GM12865 (cell line): ENCODE data around the gene GRIP2.

Source experiments
- DNase-seq: peaks from one replicate; pipeline ENCODE4 v3.0.0; 2010; ENCODE audit warnings: low read depth
- H3K4me3 ChIP-seq: 2 replicates; pipeline ENCODE4 v1.5.1; 2011; ENCODE audit warnings: mild to moderate bottlenecking, low read depth, low read length, control low read depth
- CTCF ChIP-seq: IDR thresholded peaks from 2 replicates; pipeline ENCODE4 v1.5.1; 2011; ENCODE audit warnings: low read length, control low read depth, low read depth, inconsistent platforms; ENCODE audit not compliant: insufficient read depth; ENCODE audit errors: missing control alignments

GRIP2 gene

GRCh38 chr3:14562121-14562890 is 22.2 kb upstream of the GRIP2 start:
- DNase-seq: no peak
- TF ChIP-seq CTCF: no peak
- no peak overlapping the region for H3K4me3 ChIP-seq

GRCh38 chr3:14561051-14561960 is 21.2 kb upstream of the GRIP2 start:
- no peak for DNase-seq
- H3K4me3 ChIP-seq: no peak overlapping the region
- no peak for TF ChIP-seq CTCF

- no peak overlapping the region for H3K4me3 ChIP-seq
- no peak for TF ChIP-seq CTCF
- DNase-seq: no peak
Observed at GRCh38 chr3:14560110-14560509, 20.0 kb upstream of the GRIP2 start.

GRCh38 chr3:14558029-14558428 is 17.9 kb upstream of the GRIP2 start:
- no peak for DNase-seq
- no peak for TF ChIP-seq CTCF
- H3K4me3 ChIP-seq: no peak overlapping the region

- DNase-seq: no peak
- TF ChIP-seq CTCF: no peak
- H3K4me3 ChIP-seq: no peak overlapping the region
Observed at GRCh38 chr3:14555835-14556234, 15.7 kb upstream of the GRIP2 start.

- no peak for DNase-seq
- no peak overlapping the region for H3K4me3 ChIP-seq
- TF ChIP-seq CTCF: no peak
Observed at GRCh38 chr3:14554715-14555114, 14.6 kb upstream of the GRIP2 start.

- DNase-seq: no peak
- no peak for TF ChIP-seq CTCF
- H3K4me3 ChIP-seq: no peak overlapping the region
Observed at GRCh38 chr3:14553871-14554270, 13.7 kb upstream of the GRIP2 start.
